GM12878 (cell line): ENCODE results near the gene CFAP90.

Experiments
- CTCF ChIP-seq, 3 experiments: IDR thresholded peaks in 2 of 3; conservative IDR thresholded peaks in 1 of 3; 2 replicates each; pipeline ENCODE4 v1.5.1; 2011; ENCODE audit warnings: low read depth in 3 of 3, low read length in 3 of 3, mild to moderate bottlenecking in 3 of 3, control low read depth in 2 of 3, moderate library complexity in 2 of 3, inconsistent platforms in 1 of 3, mixed read lengths in 1 of 3; ENCODE audit not compliant: control insufficient read depth in 2 of 3, insufficient read depth in 1 of 3; ENCODE audit errors: extremely low read depth in 1 of 3
- JUNB ChIP-seq: IDR thresholded peaks from 2 replicates; pipeline ENCODE4 v1.6.1; 2016; ENCODE audit warnings: antibody characterized with exemption, mild to moderate bottlenecking
- POLR2A ChIP-seq: IDR thresholded peaks from 2 replicates; pipeline ENCODE4 v1.6.1; 2011; ENCODE audit warnings: low read depth, mild to moderate bottlenecking, low read length
- SMARCA5 ChIP-seq: fragments of 450-650 bp; IDR thresholded peaks from 2 replicates; pipeline ENCODE4 v1.6.1; 2017; ENCODE audit warnings: mild to moderate bottlenecking
- SMC3 ChIP-seq: IDR thresholded peaks from 2 replicates; pipeline ENCODE4 v1.6.1; 2011; ENCODE audit warnings: low read length, improper control_type of control experiment, borderline replicate concordance
- TCF7 ChIP-seq: IDR thresholded peaks from 2 replicates; pipeline ENCODE4 v1.6.1; 2014; ENCODE audit warnings: antibody characterized with exemption, borderline replicate concordance
- YY1 ChIP-seq: IDR thresholded peaks from 2 replicates; pipeline ENCODE4 v1.6.1; 2011; ENCODE audit warnings: low read depth, mild to moderate bottlenecking, low read length

- TF ChIP-seq TCF7: no peak
- TF ChIP-seq CTCF (IDR thresholded peaks at IDR 0.05 in 2 of 3, conservative IDR thresholded peaks at IDR 0.05 in 1 of 3; ENCODE audit: control insufficient read depth in 2 of 3, extremely low read depth in 1 of 3, insufficient read depth in 1 of 3, low read depth in 3 of 3, low read length in 3 of 3): no peak
- no peak for TF ChIP-seq SMC3
- no peak for TF ChIP-seq POLR2A
- no peak for TF ChIP-seq SMARCA5
- no peak for TF ChIP-seq YY1
- no peak for TF ChIP-seq JUNB
Observed at GRCh38 chr5:7822449-7822848, 28.5 kb downstream of the CFAP90 start.
